ENCODE measurements around the gene RND1. TPM values are rescaled to one million over a fixed set of nuclear protein-coding genes. Genes with fewer than 3 reads are reported as not detected.

RND1 gene
- total RNA-seq, 1 donor from 2014 or later, result 0.85 TPM

- Histone ChIP-seq H3K4me3 (no peak overlapping the region), H3K36me3 (no peaks in the 10 kb centered on the region), H3K27ac (no peak overlapping the region), H3K4me1 (peaks cover 0 to 6% of the 10 kb centered on the region in 2 donors), H3K27me3 (no peaks in the 10 kb centered on the region), H3K9me3 (no peaks in the 10 kb centered on the region)
- DNase-seq (ENCODE audit: low spot score in 2 of 2), result no peak
- no peak for TF ChIP-seq CTCF (IDR thresholded peaks at IDR 0.05)
- intact Hi-C loops (cut with DNase I), result no loop called here
These were observed 35.6 kb upstream of the RND1 start for GRCh38 chr12:48901278-48901677.

- DNase-seq (ENCODE audit: low spot score in 2 of 2), result no peak
- H3K4me3 ChIP-seq, result no peak overlapping the region
- H3K36me3 ChIP-seq, result no peaks in the 10 kb centered on the region
- no peak overlapping the region for H3K27ac ChIP-seq
- no peak for TF ChIP-seq CTCF (IDR thresholded peaks at IDR 0.05)
- no peaks in the 10 kb centered on the region for H3K27me3 ChIP-seq
- intact Hi-C loops (cut with DNase I), result no loop called here
- peaks cover 0 to 6% of the 10 kb centered on the region in 2 donors for H3K4me1 ChIP-seq
- H3K9me3 ChIP-seq, result no peaks in the 10 kb centered on the region
These were observed 34.0 kb upstream of the RND1 start for GRCh38 chr12:48899651-48900050.

- Histone ChIP-seq H3K36me3 (no peaks in the 10 kb centered on the region), H3K4me3 (no peak overlapping the region), H3K4me1 (no peaks in the 10 kb centered on the region), H3K27me3 (no peaks in the 10 kb centered on the region), H3K9me3 (no peaks in the 10 kb centered on the region), H3K27ac (no peak overlapping the region)
- intact Hi-C loops (cut with DNase I), result no loop called here
- no peak for DNase-seq (ENCODE audit: low spot score in 2 of 2)
- TF ChIP-seq CTCF (IDR thresholded peaks at IDR 0.05), result no peak
These were observed 28.6 kb upstream of the RND1 start for GRCh38 chr12:48894271-48894670.

GRCh38 chr12:48890657-48891418, 25.2 kb upstream of the RND1 start:
- Histone ChIP-seq H3K4me1 (no peaks in the 10 kb centered on the region), H3K4me3 (peak overlapping the region; percentile 37 to 60), H3K27ac (no peak overlapping the region), H3K36me3 (no peaks in the 10 kb centered on the region), H3K9me3 (no peaks in the 10 kb centered on the region), H3K27me3 (no peaks in the 10 kb centered on the region)
- intact Hi-C loops (cut with DNase I), result loop anchor here (1.0 kb wide), 1 partner anchor 38 kb away; no protein-coding TSS in a partner anchor
- DNase-seq (ENCODE audit: low spot score in 2 of 2), result peak; percentile 25 to 88
- peak; percentile 92 to 98 (median 93) for TF ChIP-seq CTCF (IDR thresholded peaks at IDR 0.05)

GRCh38 chr12:48889679-48890078, 24.0 kb upstream of the RND1 start:
- no peak for DNase-seq (ENCODE audit: low spot score in 2 of 2)
- Histone ChIP-seq H3K4me1 (no peaks in the 10 kb centered on the region), H3K9me3 (no peaks in the 10 kb centered on the region), H3K36me3 (no peaks in the 10 kb centered on the region), H3K27ac (no peak overlapping the region), H3K4me3 (no peak overlapping the region), H3K27me3 (no peaks in the 10 kb centered on the region)
- intact Hi-C loops (cut with DNase I), result loop anchor here (1.0 kb wide), 1 partner anchor 36 kb away; no protein-coding TSS in a partner anchor
- no peak for TF ChIP-seq CTCF (IDR thresholded peaks at IDR 0.05)
